ENCODE data around the gene ABCC6.
"Not testable (repeated sequence)": the region's sequence is repeated elsewhere in the genome, so short reads cannot be mapped to it uniquely, and the experiment has no call there.

Gene ABCC6

GRCh38 chr16:16265044-16265443 is 41.8 kb upstream of the ABCC6 start:
- WGBS (ENCODE audit: extremely low coverage, insufficient coverage, low lambda C conversion rate): no CpG with 5 or more reads among the region's 9 CpGs
- H3K56ac ChIP-seq (ENCODE audit: low read length); H3K79me1 ChIP-seq (ENCODE audit: low read length); H3K79me2 ChIP-seq (ENCODE audit: control insufficient read depth, insufficient read depth, low read length); H2BK15ac ChIP-seq (replicated peaks; ENCODE audit: low read depth); H2BK5ac ChIP-seq (ENCODE audit: low read length); H3K9ac ChIP-seq (ENCODE audit: low read length); DNase-seq; H3K27me3 ChIP-seq (ENCODE audit: insufficient read depth, low read length, poor library complexity); H3K4me1 ChIP-seq (ENCODE audit: control insufficient read depth, low read depth, low read length); H3K4me2 ChIP-seq (ENCODE audit: low read length); H3K27ac ChIP-seq (ENCODE audit: low read depth, low read length); H2AK5ac ChIP-seq (ENCODE audit: low read length); H4K8ac ChIP-seq (ENCODE audit: low read depth, low read length); H3K18ac ChIP-seq (ENCODE audit: low read length); H4K5ac ChIP-seq (ENCODE audit: low read length); H3K4me3 ChIP-seq (ENCODE audit: low read length); H3K23ac ChIP-seq (ENCODE audit: low read length); H3K36me3 ChIP-seq (ENCODE audit: control insufficient read depth, insufficient read depth, low read length); H3K4ac ChIP-seq (ENCODE audit: low read depth, low read length); H2BK120ac ChIP-seq (ENCODE audit: low read depth, low read length): not testable (repeated sequence)

- not testable (repeated sequence) for H3K27me3 ChIP-seq (ENCODE audit: insufficient read depth, low read length, poor library complexity); DNase-seq; H4K5ac ChIP-seq (ENCODE audit: low read length); H3K36me3 ChIP-seq (ENCODE audit: control insufficient read depth, insufficient read depth, low read length); H3K27ac ChIP-seq (ENCODE audit: low read depth, low read length); H3K79me1 ChIP-seq (ENCODE audit: low read length); H2BK15ac ChIP-seq (replicated peaks; ENCODE audit: low read depth); H3K18ac ChIP-seq (ENCODE audit: low read length); H3K4me1 ChIP-seq (ENCODE audit: control insufficient read depth, low read depth, low read length); H3K79me2 ChIP-seq (ENCODE audit: control insufficient read depth, insufficient read depth, low read length); H2BK5ac ChIP-seq (ENCODE audit: low read length); H3K56ac ChIP-seq (ENCODE audit: low read length); H4K8ac ChIP-seq (ENCODE audit: low read depth, low read length); H2AK5ac ChIP-seq (ENCODE audit: low read length); H3K4me2 ChIP-seq (ENCODE audit: low read length); H3K23ac ChIP-seq (ENCODE audit: low read length); H3K9ac ChIP-seq (ENCODE audit: low read length); H3K4me3 ChIP-seq (ENCODE audit: low read length); H2BK120ac ChIP-seq (ENCODE audit: low read depth, low read length); H3K4ac ChIP-seq (ENCODE audit: low read depth, low read length)
- no CpG with 5 or more reads among the region's 2 CpGs for WGBS (ENCODE audit: extremely low coverage, insufficient coverage, low lambda C conversion rate)
Observed at GRCh38 chr16:16263947-16264346, 40.7 kb upstream of the ABCC6 start.

GRCh38 chr16:16262954-16263555 is 39.8 kb upstream of the ABCC6 start:
- H2BK5ac ChIP-seq (ENCODE audit: low read length); H3K9ac ChIP-seq (ENCODE audit: low read length); H3K4me3 ChIP-seq (ENCODE audit: low read length); DNase-seq; H3K56ac ChIP-seq (ENCODE audit: low read length); H2BK120ac ChIP-seq (ENCODE audit: low read depth, low read length); H3K18ac ChIP-seq (ENCODE audit: low read length); H3K4me1 ChIP-seq (ENCODE audit: control insufficient read depth, low read depth, low read length); H3K4ac ChIP-seq (ENCODE audit: low read depth, low read length); H4K8ac ChIP-seq (ENCODE audit: low read depth, low read length); H4K5ac ChIP-seq (ENCODE audit: low read length); H3K79me1 ChIP-seq (ENCODE audit: low read length); H3K79me2 ChIP-seq (ENCODE audit: control insufficient read depth, insufficient read depth, low read length); H3K4me2 ChIP-seq (ENCODE audit: low read length); H3K27ac ChIP-seq (ENCODE audit: low read depth, low read length); H3K27me3 ChIP-seq (ENCODE audit: insufficient read depth, low read length, poor library complexity); H3K36me3 ChIP-seq (ENCODE audit: control insufficient read depth, insufficient read depth, low read length); H2AK5ac ChIP-seq (ENCODE audit: low read length); H3K23ac ChIP-seq (ENCODE audit: low read length); H2BK15ac ChIP-seq (replicated peaks; ENCODE audit: low read depth): not testable (repeated sequence)
- no CpG with 5 or more reads among the region's 15 CpGs for WGBS (ENCODE audit: extremely low coverage, insufficient coverage, low lambda C conversion rate)

- H3K23ac ChIP-seq (ENCODE audit: low read length); H4K5ac ChIP-seq (ENCODE audit: low read length); H3K4me3 ChIP-seq (ENCODE audit: low read length); H2BK120ac ChIP-seq (ENCODE audit: low read depth, low read length); H2BK15ac ChIP-seq (replicated peaks; ENCODE audit: low read depth); H4K8ac ChIP-seq (ENCODE audit: low read depth, low read length); H3K4ac ChIP-seq (ENCODE audit: low read depth, low read length); H3K18ac ChIP-seq (ENCODE audit: low read length); H2AK5ac ChIP-seq (ENCODE audit: low read length); H3K27ac ChIP-seq (ENCODE audit: low read depth, low read length); H3K9ac ChIP-seq (ENCODE audit: low read length); H3K36me3 ChIP-seq (ENCODE audit: control insufficient read depth, insufficient read depth, low read length); DNase-seq; H3K79me1 ChIP-seq (ENCODE audit: low read length); H3K4me2 ChIP-seq (ENCODE audit: low read length); H3K27me3 ChIP-seq (ENCODE audit: insufficient read depth, low read length, poor library complexity); H3K79me2 ChIP-seq (ENCODE audit: control insufficient read depth, insufficient read depth, low read length); H3K4me1 ChIP-seq (ENCODE audit: control insufficient read depth, low read depth, low read length); H3K56ac ChIP-seq (ENCODE audit: low read length); H2BK5ac ChIP-seq (ENCODE audit: low read length): not testable (repeated sequence)
- no CpG with 5 or more reads among the region's 4 CpGs for WGBS (ENCODE audit: extremely low coverage, insufficient coverage, low lambda C conversion rate)
Observed at GRCh38 chr16:16259971-16260370, 36.7 kb upstream of the ABCC6 start.

- not testable (repeated sequence) for H3K9ac ChIP-seq (ENCODE audit: low read length); H3K4me2 ChIP-seq (ENCODE audit: low read length); H3K79me2 ChIP-seq (ENCODE audit: control insufficient read depth, insufficient read depth, low read length); H3K56ac ChIP-seq (ENCODE audit: low read length); H3K18ac ChIP-seq (ENCODE audit: low read length); H3K27ac ChIP-seq (ENCODE audit: low read depth, low read length); H4K5ac ChIP-seq (ENCODE audit: low read length); H4K8ac ChIP-seq (ENCODE audit: low read depth, low read length); H3K79me1 ChIP-seq (ENCODE audit: low read length); H3K27me3 ChIP-seq (ENCODE audit: insufficient read depth, low read length, poor library complexity); H3K4me3 ChIP-seq (ENCODE audit: low read length); H2BK120ac ChIP-seq (ENCODE audit: low read depth, low read length); H2BK5ac ChIP-seq (ENCODE audit: low read length); H2AK5ac ChIP-seq (ENCODE audit: low read length); H3K23ac ChIP-seq (ENCODE audit: low read length); H3K4ac ChIP-seq (ENCODE audit: low read depth, low read length); H3K36me3 ChIP-seq (ENCODE audit: control insufficient read depth, insufficient read depth, low read length); H2BK15ac ChIP-seq (replicated peaks; ENCODE audit: low read depth); H3K4me1 ChIP-seq (ENCODE audit: control insufficient read depth, low read depth, low read length)
- DNase-seq: peak; percentile 0
- WGBS (ENCODE audit: extremely low coverage, insufficient coverage, low lambda C conversion rate): no CpG with 5 or more reads among the region's 7 CpGs
Observed at GRCh38 chr16:16258822-16259221, 35.5 kb upstream of the ABCC6 start.

GRCh38 chr16:16257301-16257923 is 34.1 kb upstream of the ABCC6 start:
- H3K56ac ChIP-seq (ENCODE audit: low read length); H4K8ac ChIP-seq (ENCODE audit: low read depth, low read length); H3K27me3 ChIP-seq (ENCODE audit: insufficient read depth, low read length, poor library complexity); H3K4me3 ChIP-seq (ENCODE audit: low read length); H2AK5ac ChIP-seq (ENCODE audit: low read length); H3K4me2 ChIP-seq (ENCODE audit: low read length); DNase-seq; H3K4me1 ChIP-seq (ENCODE audit: control insufficient read depth, low read depth, low read length); H3K4ac ChIP-seq (ENCODE audit: low read depth, low read length); H2BK120ac ChIP-seq (ENCODE audit: low read depth, low read length); H3K23ac ChIP-seq (ENCODE audit: low read length); H3K9ac ChIP-seq (ENCODE audit: low read length); H3K27ac ChIP-seq (ENCODE audit: low read depth, low read length); H2BK15ac ChIP-seq (replicated peaks; ENCODE audit: low read depth); H3K18ac ChIP-seq (ENCODE audit: low read length); H2BK5ac ChIP-seq (ENCODE audit: low read length); H3K79me1 ChIP-seq (ENCODE audit: low read length); H3K79me2 ChIP-seq (ENCODE audit: control insufficient read depth, insufficient read depth, low read length); H4K5ac ChIP-seq (ENCODE audit: low read length); H3K36me3 ChIP-seq (ENCODE audit: control insufficient read depth, insufficient read depth, low read length): not testable (repeated sequence)
- no CpG with 5 or more reads among the region's 2 CpGs for whole genome bisulfite sequencing (ENCODE audit: extremely low coverage, insufficient coverage, low lambda C conversion rate)
